ENCODE data around the gene NAT10.

Gene NAT10

GRCh38 chr11:34191578-34191977 lies 86.1 kb downstream of the NAT10 start:
- DNase-seq: no peak

- DNase-seq: peak; percentile 89
Measured at GRCh38 chr11:34192481-34193401, 87.3 kb downstream of the NAT10 start.

GRCh38 chr11:34194576-34195335 lies 89.3 kb downstream of the NAT10 start:
- peak; percentile 30 for DNase-seq

All from fibroblast of skin of abdomen (primary cell).